DOHH2 (cell line): ENCODE data around the gene AHSG.
"Not testable (repeated sequence)": the region's sequence is repeated elsewhere in the genome, so short reads cannot be mapped to it uniquely, and the experiment has no call there.

Experiments used
- H3F3A ChIP-seq: fragments of 200-600 bp; sonication (generic), shearing (Covaris generic); 2 replicates; pipeline ENCODE4 v1.6.0; 2016; ENCODE audit warnings: antibody characterized with exemption, mild to moderate bottlenecking; ENCODE audit not compliant: control insufficient read depth, insufficient read depth
- H3K27ac ChIP-seq: fragments of 200-600 bp; sonication (generic); 2 replicates; pipeline ENCODE4 v1.5.1; 2014; ENCODE audit warnings: low read depth, mild to moderate bottlenecking, low read length, moderate library complexity
- H3K27me3 ChIP-seq: fragments of 200-600 bp; sonication (generic); 2 replicates; pipeline ENCODE4 v1.6.1; 2014; ENCODE audit warnings: mild to moderate bottlenecking, low read length, mixed read lengths; ENCODE audit not compliant: control insufficient read depth
- H3K36me3 ChIP-seq: fragments of 200-600 bp; sonication (generic); 2 replicates; pipeline ENCODE4 v1.6.1; 2014; ENCODE audit warnings: mild to moderate bottlenecking, low read length, moderate library complexity, mixed read lengths; ENCODE audit not compliant: control insufficient read depth
- H3K4me1 ChIP-seq: fragments of 200-600 bp; sonication (generic); 2 replicates; pipeline ENCODE4 v1.6.1; 2014; ENCODE audit warnings: mild to moderate bottlenecking, low read length, mixed read lengths; ENCODE audit not compliant: control insufficient read depth
- H3K4me2 ChIP-seq: fragments of 200-600 bp; sonication (generic); 2 replicates; pipeline ENCODE4 v1.6.0; 2014; ENCODE audit warnings: mild to moderate bottlenecking, low read length, moderate library complexity
- H3K4me3 ChIP-seq: fragments of 200-600 bp; sonication (generic); 2 replicates; pipeline ENCODE4 v1.5.1; 2014; ENCODE audit warnings: mild to moderate bottlenecking, low read length, mixed read lengths
- H3K79me2 ChIP-seq: fragments of 200-600 bp; sonication (generic); 2 replicates; pipeline ENCODE4 v1.6.1; 2014; ENCODE audit warnings: mild to moderate bottlenecking, low read length, mixed read lengths; ENCODE audit not compliant: control insufficient read depth
- H3K9me2 ChIP-seq: fragments of 200-600 bp; sonication (generic); replicated peaks from 2 replicates; pipeline ENCODE4 v1.6.1; 2014; ENCODE audit warnings: mild to moderate bottlenecking, low read length, mixed read lengths; ENCODE audit not compliant: control insufficient read depth
- H3K9me3 ChIP-seq: fragments of 200-600 bp; sonication (generic); 2 replicates; pipeline ENCODE4 v1.6.1; 2014; ENCODE audit warnings: antibody characterized with exemption, low read length, mixed read lengths; ENCODE audit not compliant: control insufficient read depth, insufficient read depth
- H4K20me1 ChIP-seq: fragments of 200-600 bp; sonication (generic); 2 replicates; pipeline ENCODE4 v1.6.0; 2014; ENCODE audit warnings: low read depth, mild to moderate bottlenecking, antibody characterized with exemption, low read length, moderate library complexity; ENCODE audit not compliant: control insufficient read depth, insufficient read depth
- CTCF ChIP-seq: fragments of 200-600 bp; sonication (generic); IDR thresholded peaks from one replicate; pipeline ENCODE4 v1.5.1; 2014; ENCODE audit warnings: antibody characterized with exemption, mild to moderate bottlenecking, low read depth, low read length; ENCODE audit not compliant: poor library complexity, severe bottlenecking
- EZH2phosphoT487 ChIP-seq: fragments of 200-600 bp; sonication (generic); IDR thresholded peaks from 2 replicates; pipeline ENCODE4 v1.6.1; 2017; ENCODE audit warnings: borderline replicate concordance, mild to moderate bottlenecking, antibody characterized with exemption, low read length, moderate library complexity, mixed read lengths

AHSG gene

GRCh38 chr3:186630950-186631641 lies 18.2 kb downstream of the AHSG start:
- TF ChIP-seq CTCF (no peak), EZH2phosphoT487 (no peak)
- H3K9me3 ChIP-seq = no peaks in the 10 kb centered on the region
- H3K9me2 ChIP-seq = no peaks in the 10 kb centered on the region
- H3K36me3 ChIP-seq = no peaks in the 10 kb centered on the region
- no peaks in the 10 kb centered on the region for H3F3A ChIP-seq
- H3K79me2 ChIP-seq = no peaks in the 10 kb centered on the region
- H3K27ac ChIP-seq = no peak overlapping the region
- H3K4me3 ChIP-seq = no peak overlapping the region
- no peaks in the 10 kb centered on the region for H3K27me3 ChIP-seq
- no peaks in the 10 kb centered on the region for H4K20me1 ChIP-seq
- no peak overlapping the region for H3K4me2 ChIP-seq
- no peaks in the 10 kb centered on the region for H3K4me1 ChIP-seq

GRCh38 chr3:186633481-186633880 lies 20.6 kb downstream of the AHSG start:
- no peak for TF ChIP-seq CTCF
- TF ChIP-seq EZH2phosphoT487 = no peak
- Histone ChIP-seq H3K4me2 (no peak overlapping the region), H3K4me3 (no peak overlapping the region), H3F3A (no peaks in the 10 kb centered on the region), H4K20me1 (no peaks in the 10 kb centered on the region), H3K27ac (no peak overlapping the region), H3K9me3 (no peaks in the 10 kb centered on the region), H3K79me2 (no peaks in the 10 kb centered on the region), H3K9me2 (no peaks in the 10 kb centered on the region), H3K36me3 (no peaks in the 10 kb centered on the region), H3K27me3 (no peaks in the 10 kb centered on the region), H3K4me1 (no peaks in the 10 kb centered on the region)

GRCh38 chr3:186634207-186634606 lies 21.3 kb downstream of the AHSG start:
- H3K4me3 ChIP-seq, H3K27me3 ChIP-seq, H3K4me1 ChIP-seq, H3K36me3 ChIP-seq, H3K4me2 ChIP-seq, H3K79me2 ChIP-seq, H3K9me2 ChIP-seq, H3K27ac ChIP-seq, H3F3A ChIP-seq, H3K9me3 ChIP-seq, H4K20me1 ChIP-seq: not testable (repeated sequence)

GRCh38 chr3:186635532-186635931 lies 22.7 kb downstream of the AHSG start:
- Histone ChIP-seq H4K20me1 (no peaks in the 10 kb centered on the region), H3F3A (no peaks in the 10 kb centered on the region), H3K4me2 (no peak overlapping the region), H3K9me2 (no peaks in the 10 kb centered on the region), H3K4me1 (no peaks in the 10 kb centered on the region), H3K36me3 (no peaks in the 10 kb centered on the region), H3K27ac (no peak overlapping the region), H3K79me2 (no peaks in the 10 kb centered on the region), H3K9me3 (peaks cover 4% of the 10 kb centered on the region; the same call in 1 of the 2 replicates), H3K4me3 (no peak overlapping the region), H3K27me3 (no peaks in the 10 kb centered on the region)
- no peak for TF ChIP-seq CTCF
- no peak for TF ChIP-seq EZH2phosphoT487
